NCI-H187 (cell line): Measurements from ENCODE around the gene PACS2.
"Not testable (repeated sequence)": the region's sequence is repeated elsewhere in the genome, so short reads cannot be mapped to it uniquely, and the experiment has no call there.

Experiments
- DNase-seq, 2 experiments: peaks; one replicate each; lab custom pipeline; 2025; lab: John Stamatoyannopoulos, UW

The PACS2 gene

GRCh38 chr14:105350450-105351244 lies 36.1 kb downstream of the PACS2 start:
- no peak for DNase-seq

DNA sequence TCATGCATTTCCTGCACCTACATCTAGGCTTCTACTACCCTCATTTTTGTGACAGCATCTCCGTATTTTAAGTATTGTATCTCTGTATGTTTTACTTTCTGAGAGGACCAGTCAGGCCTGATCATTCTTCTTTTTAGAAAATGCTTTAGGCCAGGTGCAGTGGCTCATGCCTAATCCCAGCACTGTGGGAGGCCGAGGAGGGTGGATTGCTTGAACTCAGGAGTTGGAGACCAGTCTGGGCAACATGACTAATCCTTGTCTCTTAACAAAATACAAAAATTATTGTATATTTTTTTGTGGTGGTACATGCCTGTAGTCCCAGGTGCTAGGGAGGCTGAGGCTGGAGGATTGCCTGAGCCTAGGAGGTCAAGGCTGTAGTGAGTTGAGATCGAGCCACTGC lies 36.9 kb downstream of the PACS2 start:
- DNase-seq = no peak

DNA sequence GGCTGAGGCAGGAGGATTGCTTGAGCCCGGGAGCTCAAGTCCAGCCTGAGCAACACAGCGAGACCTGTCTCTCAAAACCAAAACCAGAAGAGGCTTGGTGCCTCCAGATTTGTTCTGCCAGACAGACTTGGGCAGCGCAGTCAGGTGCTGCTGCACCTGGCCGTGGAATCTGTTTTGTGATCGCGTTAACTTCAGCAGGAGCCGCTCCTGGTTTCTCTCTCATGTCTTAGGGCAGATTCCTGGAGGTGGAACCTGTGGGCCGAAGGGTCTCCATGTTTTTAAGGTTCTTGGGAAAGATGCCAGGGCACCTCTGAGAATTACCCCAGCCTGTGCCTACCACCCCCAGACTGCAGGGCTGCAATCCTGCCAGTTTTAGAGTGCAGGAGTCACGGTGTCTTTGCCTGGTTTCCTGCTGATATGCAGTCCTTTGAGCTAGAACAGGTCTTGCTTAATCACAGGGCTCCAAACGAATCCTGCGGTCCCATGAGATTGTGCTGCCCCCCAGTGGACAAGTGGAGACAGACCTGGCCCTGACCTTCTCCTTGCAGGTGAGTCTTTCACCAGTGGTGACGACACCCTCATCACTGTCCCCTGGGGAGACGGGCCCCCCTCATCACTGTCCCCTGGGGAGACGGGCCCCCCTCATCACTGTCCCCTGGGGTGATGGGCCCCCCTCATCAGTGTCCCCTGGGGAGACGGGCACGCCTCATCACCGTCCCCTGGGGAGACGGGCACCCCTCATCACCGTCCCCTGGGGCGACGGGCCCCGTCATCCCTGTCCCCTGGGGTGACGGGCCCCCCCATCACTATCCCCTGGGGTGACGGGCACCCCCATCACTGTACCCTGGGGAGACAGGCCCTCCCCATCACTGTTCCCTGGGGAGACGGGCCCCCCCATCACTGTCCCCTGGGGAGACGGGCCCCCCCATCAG lies 37.6 kb downstream of the PACS2 start:
- DNase-seq = peak; percentile 70 to 77

DNA sequence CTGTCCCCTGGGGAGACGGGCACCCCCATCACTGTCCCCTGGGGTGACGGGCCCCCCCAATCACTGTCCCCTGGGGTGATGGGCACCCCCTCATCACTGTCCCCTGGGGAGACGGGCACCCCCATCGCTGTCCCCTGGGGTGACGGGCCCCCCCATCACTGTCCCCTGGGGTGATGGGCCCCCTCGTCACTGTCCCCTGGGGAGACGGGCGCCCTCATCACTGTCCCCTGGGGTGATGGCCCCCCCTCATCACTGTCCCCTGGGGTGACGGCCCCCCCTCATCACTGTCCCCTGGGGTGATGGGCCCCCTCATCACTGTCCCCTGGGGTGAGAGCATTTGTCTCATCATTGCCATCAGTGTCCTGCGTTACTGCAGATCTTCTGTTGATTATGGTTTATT lies 38.6 kb downstream of the PACS2 start:
- DNase-seq = no peak

DNA sequence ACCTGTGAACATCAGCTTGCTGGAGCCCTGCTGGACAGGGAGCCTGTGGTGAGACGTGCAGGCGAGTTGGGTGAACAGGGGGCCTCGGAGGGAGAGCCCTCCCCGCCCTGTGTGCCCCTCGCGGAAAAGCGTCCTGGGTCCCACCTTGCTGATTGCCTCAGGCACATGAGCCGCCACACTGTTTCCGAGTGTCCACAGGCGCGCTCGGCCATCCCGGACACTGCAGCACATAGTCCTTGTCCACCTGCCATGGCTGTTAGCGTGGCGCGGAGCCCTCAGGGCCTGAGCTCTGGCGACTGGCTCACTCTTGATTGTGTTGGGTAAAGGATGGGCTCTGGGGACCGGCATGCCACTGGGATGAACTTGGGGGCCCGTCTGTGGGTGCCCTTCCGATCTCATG lies 40.0 kb downstream of the PACS2 start:
- DNase-seq = no peak

DNA sequence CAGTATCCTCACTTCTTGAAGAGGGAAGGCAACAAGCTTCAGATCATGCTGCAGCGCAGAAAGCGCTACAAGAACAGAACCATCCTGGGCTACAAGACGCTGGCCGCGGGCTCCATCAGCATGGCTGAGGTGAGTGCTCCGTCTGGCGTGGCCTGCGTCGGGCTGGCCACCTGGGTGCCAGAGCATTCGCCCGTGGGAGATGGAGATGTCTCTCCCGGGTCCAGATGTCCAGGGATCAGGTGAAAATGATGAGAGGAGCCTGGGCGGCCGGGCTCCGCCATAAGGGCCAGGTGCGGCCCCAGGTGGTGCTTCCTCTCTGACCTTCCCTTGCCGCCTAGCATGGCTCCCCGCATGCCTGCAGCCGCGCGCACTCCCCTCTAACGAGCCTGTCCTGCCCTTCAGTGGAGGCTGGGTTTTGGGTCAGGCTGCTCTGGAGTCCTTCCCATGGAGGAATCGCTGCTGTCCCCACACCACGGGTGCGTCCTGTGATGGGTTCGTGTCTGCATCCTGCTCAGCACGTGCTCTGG lies 40.6 kb downstream of the PACS2 start:
- no peak for DNase-seq

- no peak for DNase-seq
Observed at GRCh38 chr14:105355850-105356604, 41.5 kb downstream of the PACS2 start.

- no peak for DNase-seq
Observed at GRCh38 chr14:105356927-105357326, 42.4 kb downstream of the PACS2 start.

GRCh38 chr14:105357626-105358025 lies 43.1 kb downstream of the PACS2 start:
- no peak for DNase-seq

GRCh38 chr14:105358140-105358846 lies 43.7 kb downstream of the PACS2 start:
- no peak for DNase-seq

DNA sequence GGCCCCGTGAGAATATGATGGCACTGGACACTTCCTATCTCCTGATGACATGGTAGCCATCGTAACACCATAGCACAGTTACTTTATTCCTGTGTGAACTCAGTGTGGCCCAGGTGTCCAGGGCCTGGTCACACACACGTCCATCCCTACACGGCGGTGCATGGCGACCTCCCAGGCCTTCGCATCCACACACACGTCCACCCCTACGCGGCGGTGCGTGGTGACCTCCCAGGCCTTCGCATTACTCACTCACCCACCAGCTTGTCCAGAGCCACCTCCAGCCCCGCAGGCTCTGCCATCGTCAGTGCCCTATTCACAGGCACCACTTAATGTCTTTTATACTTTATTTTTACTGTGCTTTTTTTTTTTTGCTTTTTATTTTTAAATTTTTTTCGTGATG lies 44.4 kb downstream of the PACS2 start:
- DNase-seq = no peak

DNA sequence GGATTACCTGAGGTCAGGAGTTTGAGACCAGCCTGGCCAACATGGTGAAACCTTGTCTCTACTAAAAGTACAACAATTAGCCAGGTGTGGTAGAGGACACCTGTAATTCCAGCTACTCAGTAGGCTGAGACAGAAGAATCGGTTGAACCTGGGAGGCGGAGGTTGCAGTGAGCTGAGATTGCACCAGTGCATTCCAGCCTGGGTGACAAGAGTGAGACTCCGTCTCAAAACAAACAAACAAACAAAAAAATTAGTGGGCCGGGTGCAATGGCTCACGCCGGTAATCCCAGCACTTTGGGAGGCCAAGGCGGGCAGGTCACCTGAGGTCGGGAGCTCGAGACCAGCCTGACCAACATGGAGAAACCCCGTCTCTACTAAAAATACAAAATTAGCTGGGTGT lies 46.9 kb downstream of the PACS2 start:
- DNase-seq = not testable (repeated sequence)

- DNase-seq = no peak
Observed at GRCh38 chr14:105363847-105364708, 49.5 kb downstream of the PACS2 start.

GRCh38 chr14:105365101-105365500 lies 50.6 kb downstream of the PACS2 start:
- DNase-seq = no peak

GRCh38 chr14:105365681-105366080 lies 51.1 kb downstream of the PACS2 start:
- DNase-seq = no peak

DNA sequence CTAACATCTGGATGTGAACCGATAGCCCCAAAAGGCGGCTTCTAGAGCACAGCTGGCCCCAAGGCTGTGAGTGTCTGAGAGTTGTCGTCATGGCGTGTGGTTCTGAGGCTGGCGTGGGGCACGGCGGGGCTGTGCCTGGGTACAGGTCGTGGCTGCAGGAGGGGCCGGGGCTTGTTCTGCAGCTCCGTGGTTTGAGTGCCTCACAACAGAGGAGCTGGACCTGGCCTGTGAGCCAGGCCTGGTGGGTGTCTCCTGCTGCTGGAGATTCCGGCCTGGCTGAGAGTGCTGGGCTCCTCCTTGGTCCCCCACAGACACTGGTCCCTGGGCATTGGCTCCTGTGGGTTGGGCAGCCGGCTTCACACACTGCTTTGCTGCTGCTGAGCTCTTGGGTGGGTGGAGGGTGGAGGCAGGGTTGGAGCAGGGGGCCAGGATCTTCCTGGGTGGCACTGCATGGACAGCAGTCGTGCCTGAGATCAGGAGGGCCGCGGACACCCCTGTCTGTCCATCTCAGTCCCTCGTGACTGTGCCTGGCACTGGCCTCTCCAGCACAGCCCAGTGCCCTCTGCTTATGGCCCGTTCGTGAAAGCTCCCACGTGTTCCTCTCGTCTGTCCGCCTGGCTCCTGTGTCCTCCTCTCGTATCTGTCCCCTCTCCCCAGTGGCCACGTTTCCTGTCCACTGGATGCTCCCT lies 52.0 kb downstream of the PACS2 start:
- DNase-seq = no peak

- no peak for DNase-seq
Observed at GRCh38 chr14:105367116-105368031, 52.8 kb downstream of the PACS2 start.

- DNase-seq = no peak
Observed at GRCh38 chr14:105368032-105368417, 53.5 kb downstream of the PACS2 start.

DNA sequence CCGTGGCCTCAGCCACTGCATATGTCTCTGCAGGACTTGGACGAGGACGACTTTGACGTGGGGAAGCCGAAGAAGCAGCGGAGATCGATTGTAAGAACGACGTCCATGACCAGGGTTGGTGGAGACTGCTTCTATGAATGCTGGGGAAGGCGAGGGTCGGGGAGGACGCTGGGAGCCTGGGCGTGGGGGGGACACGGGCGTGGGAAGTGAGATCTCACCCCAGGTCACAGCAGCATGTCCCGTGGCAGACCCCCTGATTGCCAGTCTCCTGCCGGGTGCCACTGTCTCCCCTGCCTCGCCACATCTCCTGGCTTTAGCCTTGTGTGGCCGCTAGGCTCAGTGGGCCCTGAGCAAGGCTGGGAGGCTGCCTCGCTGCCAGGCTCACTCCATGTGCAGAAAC lies 53.9 kb downstream of the PACS2 start:
- no peak for DNase-seq
